Esophagus muscularis mucosa (tissue), 3 donors: ENCODE data around the gene CCDC185.

ENCODE experiments used
- POLR2A ChIP-seq: fragments of 450-650 bp; IDR thresholded peaks from one replicate; pipeline ENCODE4 v1.6.1; 2017; ENCODE audit warnings: antibody characterized with exemption, moderate library complexity, mild to moderate bottlenecking, low read depth
- TF ChIP-seq, protein P1 (sequence below), 3 experiments: fragments of 200-600 bp in 2 of 3; fragments of 450-650 bp in 1 of 3; sonication (generic) in 2 of 3; IDR thresholded peaks; one replicate each; pipeline ENCODE4 v1.5.1; 2017 to 2019; ENCODE audit warnings: antibody characterized with exemption in 3 of 3, mild to moderate bottlenecking in 2 of 3, moderate library complexity in 1 of 3

DNA sequence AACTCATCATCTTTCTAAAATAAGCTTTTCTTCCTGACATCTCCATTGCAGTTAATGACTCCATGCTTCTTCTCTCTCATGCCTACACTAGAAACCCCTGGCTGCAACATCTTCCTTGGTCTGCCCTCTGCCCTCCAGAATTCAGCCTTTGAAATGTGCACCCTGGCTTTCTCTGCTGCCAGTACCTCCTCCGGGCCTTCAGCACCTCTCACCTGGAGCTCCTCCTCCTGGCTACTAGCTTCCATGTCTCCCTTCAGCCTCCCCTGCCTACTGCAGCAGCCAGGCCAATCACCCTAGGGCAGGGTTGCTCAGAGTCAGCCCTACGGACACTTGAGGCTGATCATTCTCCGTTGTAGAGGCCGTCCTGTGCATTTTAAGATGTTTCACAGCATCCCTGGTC, 47.5 kb upstream of the CCDC185 start:
- TF ChIP-seq, protein P1, sequence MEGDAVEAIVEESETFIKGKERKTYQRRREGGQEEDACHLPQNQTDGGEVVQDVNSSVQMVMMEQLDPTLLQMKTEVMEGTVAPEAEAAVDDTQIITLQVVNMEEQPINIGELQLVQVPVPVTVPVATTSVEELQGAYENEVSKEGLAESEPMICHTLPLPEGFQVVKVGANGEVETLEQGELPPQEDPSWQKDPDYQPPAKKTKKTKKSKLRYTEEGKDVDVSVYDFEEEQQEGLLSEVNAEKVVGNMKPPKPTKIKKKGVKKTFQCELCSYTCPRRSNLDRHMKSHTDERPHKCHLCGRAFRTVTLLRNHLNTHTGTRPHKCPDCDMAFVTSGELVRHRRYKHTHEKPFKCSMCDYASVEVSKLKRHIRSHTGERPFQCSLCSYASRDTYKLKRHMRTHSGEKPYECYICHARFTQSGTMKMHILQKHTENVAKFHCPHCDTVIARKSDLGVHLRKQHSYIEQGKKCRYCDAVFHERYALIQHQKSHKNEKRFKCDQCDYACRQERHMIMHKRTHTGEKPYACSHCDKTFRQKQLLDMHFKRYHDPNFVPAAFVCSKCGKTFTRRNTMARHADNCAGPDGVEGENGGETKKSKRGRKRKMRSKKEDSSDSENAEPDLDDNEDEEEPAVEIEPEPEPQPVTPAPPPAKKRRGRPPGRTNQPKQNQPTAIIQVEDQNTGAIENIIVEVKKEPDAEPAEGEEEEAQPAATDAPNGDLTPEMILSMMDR (IDR thresholded peaks at IDR 0.05), result no peak
- TF ChIP-seq POLR2A, result no peak
